ENCODE results near the gene GCK. TPM values are rescaled to one million over a fixed set of nuclear protein-coding genes. Genes with fewer than 3 reads are reported as not detected.

The GCK gene
- total and polyA plus RNA-seq, 2 of the 13 experiments (the other 11 are each of a cell fraction or from before 2014, with no cell fraction given) = not detected

- no peak for TF ChIP-seq ZBTB40 (IDR thresholded peaks at IDR 0.05)
- TF ChIP-seq ZBTB40 (CRISPR knock-in tag; IDR thresholded peaks at IDR 0.05) = no peak
- no peak for TF ChIP-seq MAZ (IDR thresholded peaks at IDR 0.05; ENCODE audit: borderline replicate concordance, low read depth, low read length)
- no peak for TF ChIP-seq MAZ (CRISPR knock-in tag; IDR thresholded peaks at IDR 0.05; ENCODE audit: low read depth)
These were observed 55.9 kb downstream of the GCK start (continued) for GRCh38 chr7:44133295-44133694.

All from HepG2 (cell line).